Natural killer cell (primary cell): ENCODE data around the gene PDLIM7. TPM values are rescaled to one million over a fixed set of nuclear protein-coding genes. Genes with fewer than 3 reads are reported as not detected.

Source experiments
- ATAC-seq, 3 donors: fragments of 150-1000 bp in 2 of 3; fragments of 200-7000 bp in 1 of 3; cut with Tn5 transposase; 1 replicate in 1 of 3; 2 replicates in 2 of 3; pipeline ENCODE4 v1.10.0; 2021; ENCODE audit warnings: mild to moderate bottlenecking in 2 of 3, moderate library complexity in 2 of 3
- DNase-seq, 2 donors: peaks; one replicate each; pipeline versions ENCODE4 v3.0.0 to v3.0.0-alpha.2; 2013 to 2021; ENCODE audit warnings: mixed read lengths in 1 of 2
- H3K27ac ChIP-seq: one replicate; pipeline ENCODE4 v1.5.1; 2013; ENCODE audit warnings: mild to moderate bottlenecking, low read length
- H3K27me3 ChIP-seq: one replicate; pipeline ENCODE4 v1.6.1; 2013; ENCODE audit warnings: low read length; ENCODE audit not compliant: control insufficient read depth, insufficient read depth
- H3K36me3 ChIP-seq: one replicate; pipeline ENCODE4 v1.6.1; 2013; ENCODE audit warnings: low read length; ENCODE audit not compliant: control insufficient read depth, insufficient read depth
- H3K4me1 ChIP-seq: one replicate; pipeline ENCODE4 v1.6.1; 2013; ENCODE audit warnings: low read length; ENCODE audit not compliant: control insufficient read depth, insufficient read depth
- H3K4me3 ChIP-seq: one replicate; pipeline ENCODE4 v1.5.1; 2013; ENCODE audit warnings: low read length
- H3K9me3 ChIP-seq: one replicate; pipeline ENCODE4 v1.6.1; 2013; ENCODE audit warnings: low read length; ENCODE audit not compliant: control insufficient read depth, insufficient read depth
- H3K27ac Mint-ChIP-seq, 2 donors: one replicate each; pipeline ENCODE4 v1.8.0; 2022; ENCODE audit warnings: mild to moderate bottlenecking in 2 of 2, mixed read lengths in 2 of 2, moderate library complexity in 1 of 2
- H3K27me3 Mint-ChIP-seq, 2 donors: one replicate each; pipeline ENCODE4 v1.8.0; 2022; ENCODE audit warnings: low read depth in 2 of 2, mixed read lengths in 2 of 2
- H3K36me3 Mint-ChIP-seq: one replicate; pipeline ENCODE4 v1.8.0; 2022; ENCODE audit warnings: mixed read lengths
- H3K4me1 Mint-ChIP-seq, 2 donors: one replicate each; pipeline ENCODE4 v1.8.0; 2022; ENCODE audit warnings: mixed read lengths in 2 of 2
- H3K4me3 Mint-ChIP-seq: one replicate; pipeline ENCODE4 v1.8.0; 2022; ENCODE audit warnings: mild to moderate bottlenecking, moderate library complexity, mixed read lengths
- H3K9me3 Mint-ChIP-seq, 2 donors: one replicate each; pipeline ENCODE4 v1.8.0; 2022; ENCODE audit warnings: mixed read lengths in 2 of 2
- WGBS: methylation state at CpG from one replicate; pipeline ENCODE4 v1.1.7; 2013; ENCODE audit warnings: missing lambda C conversion rate; ENCODE audit not compliant: insufficient coverage; 5-methylcytosine and 5-hydroxymethylcytosine counted together
- intact Hi-C: fragments of 100-400 bp; cut with micrococcal nuclease; formaldehyde crosslinking; loops from one replicate; pipeline ENCODE4 v1.14.2; 2022
- total RNA-seq, 4 donors: library from RNA; stranded (reverse); fragments of 120-200 nt in 1 of 4; gene quantifications; one replicate each; pipeline versions ENCODE4 v1.2.3 to v1.2.4, GENCODE V29; 2013 to 2022
- TF ChIP-seq, protein P1 (sequence below): fragments of 200-600 bp; IDR thresholded peaks from one replicate; pipeline ENCODE4 v1.8.0; 2022; ENCODE audit warnings: antibody characterized with exemption

PDLIM7 gene
- total RNA-seq, 3 donors from 2014 or later (not counting 1 experiment from before 2014, with no cell fraction given), result 9.7 to 58.7 (median 14.7) TPM

DNA sequence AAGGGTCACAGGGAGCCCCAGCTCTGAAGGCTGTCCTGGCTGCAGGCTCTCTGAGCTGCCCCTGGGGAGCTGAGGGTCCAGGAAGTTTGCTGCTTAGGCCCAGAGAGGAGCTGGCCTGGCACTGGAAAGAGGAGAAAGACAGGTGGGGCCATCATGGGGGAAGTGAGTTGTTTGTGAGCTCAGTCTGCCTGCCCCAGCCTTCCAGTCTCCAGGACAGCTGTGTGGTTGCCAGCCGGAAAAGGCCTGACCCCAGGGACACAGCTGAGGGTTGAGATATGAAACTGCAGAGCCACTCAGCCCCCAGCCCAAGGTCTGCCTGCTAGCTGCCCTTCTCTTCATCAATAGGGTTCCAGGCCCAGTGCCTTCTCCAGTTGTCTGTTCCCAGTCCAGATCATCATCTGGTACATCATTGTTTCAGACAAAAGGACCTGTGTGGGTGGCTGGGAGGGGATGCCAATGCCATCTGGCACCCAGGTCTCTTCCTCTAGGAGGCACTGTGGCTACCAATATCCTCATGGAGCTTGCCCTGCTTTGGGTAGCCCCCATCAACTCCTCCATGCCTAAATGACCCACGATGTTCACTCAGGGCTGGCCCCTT is 23.6 kb upstream of the PDLIM7 start:
- H3K27ac Mint-ChIP-seq, result peak overlapping the region; percentile 61 to 64
- DNase-seq (no peak), ATAC-seq (no peak)
- H3K27me3 ChIP-seq, result no peaks in the 10 kb centered on the region
- H3K4me1 Mint-ChIP-seq, result peaks cover 33 to 41% of the 10 kb centered on the region in 2 donors
- H3K4me1 ChIP-seq, result peaks cover 29% of the 10 kb centered on the region
- H3K9me3 Mint-ChIP-seq, result no peaks in the 10 kb centered on the region
- H3K36me3 ChIP-seq, result peaks cover 20% of the 10 kb centered on the region
- TF ChIP-seq, protein P1, sequence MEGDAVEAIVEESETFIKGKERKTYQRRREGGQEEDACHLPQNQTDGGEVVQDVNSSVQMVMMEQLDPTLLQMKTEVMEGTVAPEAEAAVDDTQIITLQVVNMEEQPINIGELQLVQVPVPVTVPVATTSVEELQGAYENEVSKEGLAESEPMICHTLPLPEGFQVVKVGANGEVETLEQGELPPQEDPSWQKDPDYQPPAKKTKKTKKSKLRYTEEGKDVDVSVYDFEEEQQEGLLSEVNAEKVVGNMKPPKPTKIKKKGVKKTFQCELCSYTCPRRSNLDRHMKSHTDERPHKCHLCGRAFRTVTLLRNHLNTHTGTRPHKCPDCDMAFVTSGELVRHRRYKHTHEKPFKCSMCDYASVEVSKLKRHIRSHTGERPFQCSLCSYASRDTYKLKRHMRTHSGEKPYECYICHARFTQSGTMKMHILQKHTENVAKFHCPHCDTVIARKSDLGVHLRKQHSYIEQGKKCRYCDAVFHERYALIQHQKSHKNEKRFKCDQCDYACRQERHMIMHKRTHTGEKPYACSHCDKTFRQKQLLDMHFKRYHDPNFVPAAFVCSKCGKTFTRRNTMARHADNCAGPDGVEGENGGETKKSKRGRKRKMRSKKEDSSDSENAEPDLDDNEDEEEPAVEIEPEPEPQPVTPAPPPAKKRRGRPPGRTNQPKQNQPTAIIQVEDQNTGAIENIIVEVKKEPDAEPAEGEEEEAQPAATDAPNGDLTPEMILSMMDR, result no peak
- no peaks in the 10 kb centered on the region for H3K36me3 Mint-ChIP-seq
- H3K9me3 ChIP-seq, result no peaks in the 10 kb centered on the region
- intact Hi-C loops, result no loop called here
- no peak overlapping the region for H3K27ac ChIP-seq
- 65% methylated on average over 2 of the region's 2 CpGs for WGBS
- H3K4me3 Mint-ChIP-seq, result no peak overlapping the region
- no peak overlapping the region for H3K4me3 ChIP-seq
- no peaks in the 10 kb centered on the region for H3K27me3 Mint-ChIP-seq

DNA sequence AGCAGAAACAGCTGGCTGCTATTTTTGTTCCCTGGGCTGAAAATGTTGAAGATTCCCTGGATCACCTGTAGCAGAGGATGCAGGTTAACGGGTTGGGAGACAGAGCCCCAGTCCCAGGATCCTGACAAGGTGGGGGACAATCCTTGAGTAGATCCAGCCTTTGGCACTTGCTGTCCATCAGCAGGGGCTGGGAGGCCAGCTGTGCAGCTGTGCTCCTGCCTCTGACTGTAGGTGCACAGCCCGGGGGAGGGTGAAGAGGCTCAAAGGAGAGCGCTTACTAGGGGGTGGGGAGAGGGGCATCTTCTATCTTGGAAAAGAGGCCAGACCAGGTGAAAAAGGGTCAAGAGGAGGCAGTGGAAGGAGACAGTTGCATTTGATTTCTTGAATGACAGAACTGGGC is 22.9 kb upstream of the PDLIM7 start:
- intact Hi-C loops, result no loop called here

DNA sequence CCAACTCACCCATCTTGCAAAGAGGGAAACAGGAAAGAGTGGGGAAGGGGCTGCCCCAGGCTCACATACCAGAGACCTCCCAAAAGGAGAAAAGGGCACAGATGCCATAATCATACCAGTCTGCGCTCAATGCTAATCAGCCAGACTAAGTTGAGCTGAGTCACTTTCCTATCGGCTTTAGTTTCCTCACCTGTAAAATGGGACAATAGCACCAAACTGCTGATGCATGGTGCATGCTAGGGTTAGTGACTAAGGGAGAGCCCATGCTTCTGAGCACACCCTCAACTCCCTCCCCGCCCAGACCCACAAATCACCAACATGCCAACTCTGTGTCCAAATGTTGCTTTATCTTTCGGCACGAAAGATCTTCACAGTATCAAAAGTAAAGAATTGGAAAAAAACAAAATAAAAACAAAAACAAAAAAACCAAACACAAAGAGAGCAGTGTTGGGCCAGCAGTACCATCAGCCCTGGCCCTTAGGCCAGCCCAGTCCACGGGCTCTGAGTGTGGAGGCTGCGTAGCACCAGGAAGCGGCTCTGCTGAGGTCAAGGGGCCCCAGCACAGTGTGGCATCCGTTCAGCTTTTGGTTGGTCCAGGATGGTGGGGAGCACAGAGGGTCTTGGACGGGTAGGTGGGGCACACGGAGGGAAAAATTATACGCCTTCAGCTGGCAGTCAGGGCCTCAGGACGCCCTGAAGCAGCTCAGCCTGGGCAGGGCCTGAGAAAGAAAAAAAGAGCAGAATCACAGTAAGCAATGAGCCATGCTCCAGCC is 22.2 kb upstream of the PDLIM7 start:
- DNase-seq (no peak), ATAC-seq (no peak)
- H3K36me3 Mint-ChIP-seq, result no peaks in the 10 kb centered on the region
- TF ChIP-seq, protein P1, result no peak
- H3K27ac ChIP-seq, result no peak overlapping the region
- peaks cover 35% of the 10 kb centered on the region for H3K4me1 ChIP-seq
- H3K36me3 ChIP-seq, result peaks cover 23% of the 10 kb centered on the region
- H3K27ac Mint-ChIP-seq, result peak overlapping the region; percentile 61 to 64
- H3K4me1 Mint-ChIP-seq, result peaks cover 44 to 48% of the 10 kb centered on the region in 2 donors
- no peaks in the 10 kb centered on the region for H3K27me3 Mint-ChIP-seq
- H3K4me3 ChIP-seq, result no peak overlapping the region
- WGBS, result 86% methylated on average over 13 of the region's 13 CpGs
- H3K9me3 Mint-ChIP-seq, result no peaks in the 10 kb centered on the region
- intact Hi-C loops, result no loop called here
- no peaks in the 10 kb centered on the region for H3K9me3 ChIP-seq
- H3K4me3 Mint-ChIP-seq, result no peak overlapping the region
- no peaks in the 10 kb centered on the region for H3K27me3 ChIP-seq

More for the DNA sequence above, 22.9 kb upstream of the PDLIM7 start:
- H3K4me1 ChIP-seq, result peaks cover 35% of the 10 kb centered on the region
- H3K27me3 Mint-ChIP-seq, result no peaks in the 10 kb centered on the region
- no peaks in the 10 kb centered on the region for H3K36me3 Mint-ChIP-seq
- no peak overlapping the region for H3K4me3 ChIP-seq
- WGBS, result 98% methylated on average over 3 of the region's 3 CpGs
- no peaks in the 10 kb centered on the region for H3K27me3 ChIP-seq
- TF ChIP-seq, protein P1, result no peak
- peaks cover 24% of the 10 kb centered on the region for H3K36me3 ChIP-seq
- H3K9me3 ChIP-seq, result no peaks in the 10 kb centered on the region
- H3K4me1 Mint-ChIP-seq, result peaks cover 41 to 48% of the 10 kb centered on the region in 2 donors
- DNase-seq, result no peak
- H3K27ac ChIP-seq, result no peak overlapping the region
- H3K9me3 Mint-ChIP-seq, result no peaks in the 10 kb centered on the region
- H3K4me3 Mint-ChIP-seq, result peak overlapping the region; percentile 25
- no peak for ATAC-seq
- H3K27ac Mint-ChIP-seq, result peak overlapping the region; percentile 61 to 64
